Gastroesophageal sphincter (tissue), 3 donors: ENCODE data around the gene WDR6.

Source experiments
- CTCF ChIP-seq, 4 experiments: fragments of 200-600 bp in 2 of 4; fragments of 450-650 bp in 2 of 4; sonication (generic) in 1 of 4; IDR thresholded peaks; one replicate each; pipeline ENCODE4 v1.5.1; 2017 to 2019; ENCODE audit warnings: antibody characterized with exemption in 4 of 4, mild to moderate bottlenecking in 2 of 4, moderate library complexity in 2 of 4
- POLR2AphosphoS5 ChIP-seq: sonication (generic); formaldehyde crosslinking; IDR thresholded peaks from one replicate; pipeline ENCODE4 v1.6.1; 2017; ENCODE audit warnings: antibody characterized with exemption

GRCh38 chr3:49015072-49015471, 7.9 kb downstream of the WDR6 start:
- TF ChIP-seq POLR2AphosphoS5, result no peak
- TF ChIP-seq CTCF (IDR thresholded peaks at IDR 0.05), result no peak
